ENCODE data around the gene PDE9A.

GRCh38 chr21:42799516-42799915 is 146.1 kb downstream of the PDE9A start:
- TF ChIP-seq CTCF (IDR thresholded peaks at IDR 0.05 in 8 of 11, conservative IDR thresholded peaks at IDR 0.05 in 3 of 11) (no peak), POLR2A (IDR thresholded peaks at IDR 0.05) (no peak), POLR2AphosphoS5 (IDR thresholded peaks at IDR 0.05) (no peak)

Data from spleen (tissue), 7 donors.